T-helper 2 cell treated with Interferon-gamma antibody and Interleukin-4, amounts not matched to agents 5 μg/mL and 100 μg/mL, for 36 hours (primary cell): Measurements from ENCODE around the gene PTPRN2.

ENCODE experiments used
- DNase-seq: peaks from one replicate; pipeline ENCODE4 v3.0.0; 2021; ENCODE audit warnings: low spot score
- H3K27ac Mint-ChIP-seq: one replicate; pipeline ENCODE4 v1.8.0; 2021; ENCODE audit warnings: mild to moderate bottlenecking, mixed read lengths
- H3K27me3 Mint-ChIP-seq: one replicate; pipeline ENCODE4 v1.8.0; 2021; ENCODE audit warnings: low read depth, mixed read lengths
- H3K36me3 Mint-ChIP-seq: one replicate; pipeline ENCODE4 v1.8.0; 2021; ENCODE audit warnings: low read depth, mixed read lengths
- H3K4me1 Mint-ChIP-seq: one replicate; pipeline ENCODE4 v1.8.0; 2021; ENCODE audit warnings: low read depth, mixed read lengths
- H3K4me3 Mint-ChIP-seq: one replicate; pipeline ENCODE4 v1.8.0; 2022; ENCODE audit warnings: mild to moderate bottlenecking, moderate library complexity, mixed read lengths
- H3K9me3 Mint-ChIP-seq: one replicate; pipeline ENCODE4 v1.8.0; 2021; ENCODE audit warnings: mixed read lengths

The PTPRN2 gene

GRCh38 chr7:157721468-157722136 lies 866.0 kb downstream of the PTPRN2 start:
- H3K27me3 Mint-ChIP-seq = no peaks in the 10 kb centered on the region
- DNase-seq = no peak

GRCh38 chr7:157719705-157720655 lies 867.6 kb downstream of the PTPRN2 start:
- Mint-ChIP-seq H3K4me3 (no peak overlapping the region), H3K27me3 (no peaks in the 10 kb centered on the region)

More at GRCh38 chr7:157721468-157722136, 866.0 kb downstream of the PTPRN2 start:
- Mint-ChIP-seq H3K9me3 (no peaks in the 10 kb centered on the region), H3K36me3 (no peaks in the 10 kb centered on the region), H3K27ac (no peak overlapping the region), H3K4me1 (no peaks in the 10 kb centered on the region), H3K4me3 (no peak overlapping the region)

DNA sequence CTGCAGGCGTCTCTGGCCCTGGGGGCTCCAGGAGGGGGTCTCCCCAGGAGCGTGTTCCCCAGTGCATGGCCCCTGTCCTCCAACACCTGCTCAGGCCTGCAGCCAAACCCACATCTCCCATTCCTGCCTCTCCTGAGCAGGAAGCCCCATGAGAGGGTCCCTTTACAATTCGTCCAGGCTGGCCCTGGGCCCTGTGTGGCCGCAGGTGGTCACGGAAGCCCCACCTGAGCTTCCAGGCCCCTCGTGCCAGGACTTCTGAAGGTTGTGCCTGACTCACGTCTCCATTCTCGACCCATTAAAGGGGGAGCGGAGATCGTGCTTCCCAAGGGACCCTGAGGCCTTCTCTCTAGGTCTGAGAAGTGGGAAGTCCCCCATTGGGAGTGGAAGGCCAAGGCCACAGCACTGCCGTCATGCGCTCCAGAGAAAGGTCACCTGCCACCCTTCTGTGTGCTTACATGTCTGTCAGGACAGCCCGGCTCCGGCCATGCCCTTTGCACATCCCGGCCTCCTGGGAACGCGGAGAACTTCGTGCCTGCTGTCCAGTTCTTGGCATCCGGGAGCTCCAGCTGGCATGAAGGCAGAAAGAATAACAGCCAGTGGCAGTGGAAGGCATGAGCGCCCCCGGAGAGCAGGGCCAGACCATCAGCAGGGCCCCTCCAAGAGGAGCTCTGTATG lies 868.5 kb downstream of the PTPRN2 start:
- no peaks in the 10 kb centered on the region for H3K36me3 Mint-ChIP-seq
- DNase-seq = no peak
- no peaks in the 10 kb centered on the region for H3K9me3 Mint-ChIP-seq
- no peak overlapping the region for H3K4me3 Mint-ChIP-seq
- H3K4me1 Mint-ChIP-seq = no peaks in the 10 kb centered on the region
- H3K27ac Mint-ChIP-seq = no peak overlapping the region
- no peaks in the 10 kb centered on the region for H3K27me3 Mint-ChIP-seq

More at GRCh38 chr7:157719705-157720655, 867.6 kb downstream of the PTPRN2 start:
- Mint-ChIP-seq H3K9me3 (no peaks in the 10 kb centered on the region), H3K4me1 (no peaks in the 10 kb centered on the region), H3K27ac (no peak overlapping the region), H3K36me3 (no peaks in the 10 kb centered on the region)
- DNase-seq = no peak

- no peaks in the 10 kb centered on the region for H3K9me3 Mint-ChIP-seq
- no peaks in the 10 kb centered on the region for H3K27me3 Mint-ChIP-seq
These were observed 869.2 kb downstream of the PTPRN2 start for GRCh38 chr7:157718303-157719007.

DNA sequence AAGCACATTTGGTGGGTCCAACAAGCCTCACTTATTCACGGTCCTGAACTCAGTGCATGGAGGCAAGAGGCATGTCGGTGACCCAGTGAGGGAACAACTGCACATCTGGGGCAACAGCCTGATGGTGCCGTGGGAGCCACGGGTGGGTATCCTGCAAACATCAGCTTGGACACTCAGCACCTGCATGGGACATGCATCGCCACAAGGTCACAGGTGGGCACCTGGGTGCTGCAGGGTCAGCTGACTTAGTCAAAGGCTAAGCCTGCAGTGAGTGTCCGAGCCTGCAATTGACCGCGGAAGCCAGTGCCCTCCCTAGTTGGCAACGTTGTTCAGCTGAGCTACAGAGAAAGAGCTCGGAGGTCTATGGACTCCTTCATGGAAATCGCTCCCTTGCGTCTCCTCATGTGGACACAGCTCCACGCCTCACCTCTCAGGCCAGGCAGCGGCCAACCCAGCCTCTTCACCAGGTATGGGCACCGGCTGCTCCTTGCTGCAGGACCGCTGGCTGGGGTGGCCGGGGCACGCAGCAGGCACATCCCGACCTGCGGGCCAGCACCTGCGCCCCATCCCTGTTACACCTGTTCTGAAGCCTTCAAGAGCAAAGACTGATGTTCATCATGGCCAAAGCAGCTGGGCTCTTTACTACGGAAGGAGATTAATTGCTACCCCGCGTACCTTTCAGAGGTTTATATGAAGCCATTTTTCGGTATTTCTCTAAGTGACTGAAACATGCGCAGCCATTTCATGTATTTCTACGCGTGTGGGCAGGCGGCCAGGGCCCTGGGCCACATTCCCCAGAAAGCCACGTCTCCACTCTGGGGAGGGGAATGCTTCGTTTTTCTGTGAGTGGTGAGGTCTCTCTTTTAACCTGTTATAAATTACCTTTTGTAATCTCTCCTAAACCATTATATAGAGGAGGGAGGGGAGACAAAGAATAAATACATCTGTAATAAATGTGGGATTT lies 870.1 kb downstream of the PTPRN2 start:
- H3K4me3 Mint-ChIP-seq = no peak overlapping the region
- H3K27ac Mint-ChIP-seq = no peak overlapping the region
- no peaks in the 10 kb centered on the region for H3K4me1 Mint-ChIP-seq
- no peaks in the 10 kb centered on the region for H3K27me3 Mint-ChIP-seq
- no peaks in the 10 kb centered on the region for H3K36me3 Mint-ChIP-seq
- H3K9me3 Mint-ChIP-seq = no peaks in the 10 kb centered on the region
- no peak for DNase-seq

More at GRCh38 chr7:157718303-157719007, 869.2 kb downstream of the PTPRN2 start:
- no peak overlapping the region for H3K27ac Mint-ChIP-seq
- no peaks in the 10 kb centered on the region for H3K4me1 Mint-ChIP-seq
- DNase-seq = no peak
- no peaks in the 10 kb centered on the region for H3K36me3 Mint-ChIP-seq
- no peak overlapping the region for H3K4me3 Mint-ChIP-seq

DNA sequence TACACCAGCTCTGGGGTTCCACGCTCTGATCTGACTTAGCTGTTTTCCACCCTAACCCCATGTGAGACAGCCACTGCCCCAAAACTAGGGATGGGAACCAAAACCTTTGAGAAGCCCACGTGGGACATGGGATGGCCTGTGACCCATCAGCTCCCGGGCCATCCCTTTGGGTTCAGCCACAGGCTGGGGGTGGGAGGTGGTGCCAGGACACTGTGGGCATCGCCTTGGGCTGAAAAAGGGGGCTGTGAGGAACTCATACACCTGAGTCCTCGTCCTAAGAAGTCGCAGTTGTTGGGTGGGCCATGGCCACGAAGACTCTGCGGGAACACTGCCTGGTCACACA lies 871.7 kb downstream of the PTPRN2 start:
- no peak overlapping the region for H3K4me3 Mint-ChIP-seq

GRCh38 chr7:157715071-157715937 lies 872.3 kb downstream of the PTPRN2 start:
- no peaks in the 10 kb centered on the region for H3K36me3 Mint-ChIP-seq
- no peaks in the 10 kb centered on the region for H3K27me3 Mint-ChIP-seq
- H3K4me1 Mint-ChIP-seq = no peaks in the 10 kb centered on the region
- H3K9me3 Mint-ChIP-seq = no peaks in the 10 kb centered on the region
- no peak for DNase-seq
- H3K27ac Mint-ChIP-seq = no peak overlapping the region
- no peak overlapping the region for H3K4me3 Mint-ChIP-seq

More for the DNA sequence above, 871.7 kb downstream of the PTPRN2 start:
- H3K4me1 Mint-ChIP-seq = no peaks in the 10 kb centered on the region
- H3K9me3 Mint-ChIP-seq = no peaks in the 10 kb centered on the region
- H3K27me3 Mint-ChIP-seq = no peaks in the 10 kb centered on the region
- no peak overlapping the region for H3K27ac Mint-ChIP-seq
- H3K36me3 Mint-ChIP-seq = no peaks in the 10 kb centered on the region
- DNase-seq = no peak

GRCh38 chr7:157714166-157715070 lies 873.2 kb downstream of the PTPRN2 start:
- no peaks in the 10 kb centered on the region for H3K27me3 Mint-ChIP-seq
- no peaks in the 10 kb centered on the region for H3K36me3 Mint-ChIP-seq
- H3K4me1 Mint-ChIP-seq = no peaks in the 10 kb centered on the region
- H3K9me3 Mint-ChIP-seq = no peaks in the 10 kb centered on the region
- H3K4me3 Mint-ChIP-seq = no peak overlapping the region
- DNase-seq = no peak
- H3K27ac Mint-ChIP-seq = no peak overlapping the region

DNA sequence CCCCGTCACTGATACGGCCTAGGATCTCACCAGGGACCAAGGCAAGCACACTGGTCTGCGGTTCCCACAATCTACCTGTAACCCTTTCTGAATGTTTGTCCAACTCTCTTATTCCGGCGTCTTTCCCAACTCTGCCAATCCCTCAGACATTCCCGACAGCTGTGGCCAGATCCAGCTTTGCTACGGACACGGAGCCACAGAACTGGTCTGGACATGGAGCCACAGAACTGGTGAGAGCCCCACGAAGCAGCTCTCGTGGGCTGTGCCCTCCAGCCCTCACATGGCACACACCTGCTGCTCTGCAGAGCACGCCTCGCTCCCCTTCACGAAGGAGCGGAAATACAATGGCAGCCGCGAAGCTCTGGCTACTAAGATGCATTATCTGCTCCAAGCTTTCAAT lies 874.0 kb downstream of the PTPRN2 start:
- H3K9me3 Mint-ChIP-seq = no peaks in the 10 kb centered on the region
- no peaks in the 10 kb centered on the region for H3K27me3 Mint-ChIP-seq
- no peaks in the 10 kb centered on the region for H3K4me1 Mint-ChIP-seq
- DNase-seq = no peak
- H3K4me3 Mint-ChIP-seq = no peak overlapping the region
- H3K27ac Mint-ChIP-seq = no peak overlapping the region
- H3K36me3 Mint-ChIP-seq = no peaks in the 10 kb centered on the region

DNA sequence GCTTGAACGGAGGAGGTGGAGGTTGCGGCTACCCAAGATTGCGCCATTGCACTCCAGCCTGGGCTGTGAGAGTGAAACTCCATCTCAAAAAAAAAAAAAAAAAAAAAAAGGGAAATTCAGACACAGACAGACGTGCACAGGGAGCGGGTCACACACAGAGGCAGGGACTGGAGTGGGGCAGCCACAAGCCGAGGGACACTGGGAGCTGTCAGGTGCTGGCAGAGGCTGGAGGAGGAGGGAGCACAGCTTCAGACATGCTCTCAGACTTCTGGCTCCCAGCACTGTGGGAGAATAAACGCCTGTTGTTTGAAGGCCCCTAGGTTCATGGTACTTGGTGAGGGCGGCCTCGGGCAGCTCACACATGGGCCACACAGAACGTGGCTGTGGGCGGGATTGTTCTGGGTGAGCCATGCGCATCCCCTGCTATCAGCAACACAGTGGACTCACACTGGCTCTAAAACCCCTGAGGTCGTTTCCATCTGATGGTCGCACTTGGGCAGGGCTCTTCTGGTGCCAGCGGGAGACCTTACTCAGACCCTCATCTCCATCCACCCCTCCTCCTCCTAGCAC lies 874.9 kb downstream of the PTPRN2 start:
- Mint-ChIP-seq H3K4me3 (no peak overlapping the region), H3K4me1 (no peaks in the 10 kb centered on the region), H3K9me3 (no peaks in the 10 kb centered on the region), H3K27me3 (no peaks in the 10 kb centered on the region), H3K36me3 (no peaks in the 10 kb centered on the region), H3K27ac (no peak overlapping the region)
- DNase-seq = no peak

- no peaks in the 10 kb centered on the region for H3K9me3 Mint-ChIP-seq
- DNase-seq = no peak
These were observed 876.2 kb downstream of the PTPRN2 start for GRCh38 chr7:157711353-157711888.

More at GRCh38 chr7:157711353-157711888, 876.2 kb downstream of the PTPRN2 start:
- H3K27ac Mint-ChIP-seq = no peak overlapping the region
- H3K4me3 Mint-ChIP-seq = no peak overlapping the region
- H3K27me3 Mint-ChIP-seq = no peaks in the 10 kb centered on the region
- no peaks in the 10 kb centered on the region for H3K4me1 Mint-ChIP-seq
- no peaks in the 10 kb centered on the region for H3K36me3 Mint-ChIP-seq
